Tongue (tissue), 3 donors: ENCODE results near the gene HOXC5. TPM values are rescaled to one million over a fixed set of nuclear protein-coding genes. Genes with fewer than 3 reads are reported as not detected.
"Not testable (repeated sequence)": the region's sequence is repeated elsewhere in the genome, so short reads cannot be mapped to it uniquely, and the experiment has no call there.

Experiments used
- DNase-seq: peaks from one replicate; pipeline ENCODE4 v3.0.0-alpha.2; 2015
- small RNA-seq: library from RNA; depleted of rRNA; stranded (forward); fragments of <200 nt; gene quantifications from one replicate; pipeline ENCODE3, GENCODE V24; 2014; ENCODE audit warnings: low replicate concordance
- total RNA-seq: library from RNA; depleted of rRNA; stranded (reverse); fragments of >200 nt; gene quantifications from one replicate; pipeline ENCODE4 v1.2.3, GENCODE V29; 2014

HOXC5 gene
- total RNA-seq, 1 donor from 2014 or later = not detected

DNA sequence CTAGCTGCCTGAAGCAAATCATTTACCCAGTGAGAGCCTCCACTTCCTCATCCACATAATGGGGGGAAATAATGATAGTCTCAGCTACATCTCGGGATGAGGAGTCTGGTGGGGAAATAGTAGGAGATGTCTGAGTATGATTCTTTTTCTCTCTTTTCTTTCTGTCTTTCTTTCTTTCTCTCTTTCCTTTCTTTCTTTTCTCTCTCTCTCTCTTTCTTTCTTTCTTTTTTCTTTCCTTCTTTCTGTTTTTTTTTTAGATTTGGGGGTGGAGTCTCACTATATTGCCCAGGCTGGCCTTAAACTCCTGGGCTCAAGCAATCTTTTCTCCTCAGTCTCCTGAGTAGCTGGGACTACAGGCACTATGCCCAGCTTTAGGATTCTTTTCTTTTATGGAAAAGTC, 33.6 kb downstream of the HOXC5 start:
- no peak for DNase-seq

DNA sequence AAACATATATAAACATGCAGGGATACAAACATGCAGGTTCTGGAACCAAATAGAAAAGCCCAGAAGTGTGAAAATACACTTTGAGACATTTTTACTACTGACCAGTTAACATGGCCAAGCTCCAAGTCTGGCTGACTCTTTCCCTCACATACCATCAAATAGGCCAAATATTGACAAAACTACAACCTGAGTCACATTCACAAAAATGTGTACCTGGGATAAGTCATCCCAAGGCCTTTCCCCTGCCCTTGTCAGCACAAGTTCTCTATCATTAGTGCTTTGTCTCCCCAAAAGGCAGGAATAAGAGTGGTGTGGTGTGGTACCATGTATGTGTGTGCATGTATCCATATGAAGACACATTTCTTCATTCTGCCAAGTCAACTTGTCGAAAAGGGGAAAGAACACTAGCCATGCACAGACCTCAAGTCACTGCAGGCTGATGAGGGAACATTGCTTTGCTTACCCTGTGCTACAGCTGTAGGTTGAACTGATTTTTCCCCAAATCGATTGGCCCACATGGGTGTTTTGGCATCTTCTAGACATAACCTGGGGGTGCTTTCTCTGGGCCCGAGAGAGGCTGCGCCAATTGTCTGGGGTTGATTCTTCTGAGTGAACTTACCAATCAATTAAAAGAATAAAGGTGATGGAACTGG, 35.7 kb downstream of the HOXC5 start:
- DNase-seq = no peak

DNA sequence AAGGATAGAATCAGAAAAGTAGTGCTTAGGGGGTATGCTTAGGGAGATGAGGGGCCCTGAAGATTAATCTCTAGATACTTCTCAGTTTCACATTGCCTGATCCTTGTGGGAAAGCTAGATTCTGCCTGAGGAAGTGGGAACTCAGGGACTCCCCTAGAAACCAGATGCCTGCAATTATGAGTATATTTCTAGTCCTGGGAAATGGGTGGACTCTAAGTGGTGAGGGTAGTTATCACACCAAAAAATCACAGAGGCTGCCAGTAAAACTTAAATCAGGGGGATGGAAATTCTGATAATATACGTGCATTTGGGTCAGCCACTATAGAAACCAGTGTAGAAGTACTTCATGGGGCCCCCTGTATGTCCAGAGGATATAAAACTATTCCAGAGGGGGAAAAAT, 39.1 kb downstream of the HOXC5 start:
- no peak for DNase-seq

DNA sequence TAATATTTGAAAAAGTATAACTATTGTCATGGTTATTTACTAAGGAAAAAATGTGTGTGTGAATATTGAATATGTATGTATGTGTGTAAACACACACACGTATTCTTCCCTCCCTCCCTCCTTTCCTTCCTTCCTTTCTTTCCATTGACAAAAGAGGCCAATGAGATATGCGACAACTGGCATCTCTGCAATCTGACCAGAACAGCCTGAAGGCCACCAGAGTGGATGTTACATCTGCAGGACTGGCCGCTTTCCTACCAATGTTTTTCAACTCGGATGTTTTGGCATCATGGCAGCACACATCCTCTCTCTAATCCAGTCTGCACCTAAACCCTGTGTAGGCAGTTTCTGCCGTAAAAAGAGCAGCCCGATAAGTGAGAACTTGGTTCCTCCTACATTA, 41.5 kb downstream of the HOXC5 start:
- DNase-seq = no peak

DNA sequence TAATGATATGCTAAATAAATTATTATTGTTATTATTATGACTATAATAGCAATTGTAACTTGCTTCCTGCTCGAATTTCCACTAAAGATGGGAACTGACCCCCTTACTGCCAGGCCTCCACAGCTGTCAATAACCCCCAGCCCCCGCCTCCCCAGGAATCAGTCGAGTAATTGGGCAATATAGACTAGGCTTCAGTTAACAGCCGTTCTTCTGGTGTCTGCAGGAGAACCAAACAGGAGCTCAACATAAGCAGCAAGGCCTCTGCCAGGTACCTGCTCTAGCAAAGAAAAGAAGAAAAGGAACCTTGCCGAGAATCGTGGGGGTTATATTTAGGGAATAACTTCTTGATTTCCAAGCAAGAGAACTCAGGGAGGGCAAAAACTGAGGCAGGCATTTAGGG, 42.6 kb downstream of the HOXC5 start:
- no peak for DNase-seq

DNA sequence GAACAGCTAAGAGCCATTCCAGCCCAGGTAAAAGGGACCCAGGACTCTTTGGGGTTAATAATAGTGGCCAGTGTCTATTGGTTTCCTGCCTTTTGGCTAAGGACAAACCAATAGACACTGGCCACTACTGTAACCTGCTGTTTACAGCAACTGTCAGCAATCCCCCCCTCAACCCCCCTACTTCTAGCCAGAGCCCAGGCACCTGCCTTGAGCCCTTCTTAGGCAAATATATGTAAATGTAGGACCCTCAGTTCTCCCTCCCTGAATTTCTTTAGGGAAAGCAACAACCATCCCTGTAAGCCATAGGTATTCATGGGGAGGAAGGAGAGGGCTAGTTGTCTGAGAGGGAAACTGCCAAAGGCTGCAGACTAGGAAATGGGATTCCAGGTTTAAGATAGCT, 43.1 kb downstream of the HOXC5 start:
- DNase-seq = no peak

DNA sequence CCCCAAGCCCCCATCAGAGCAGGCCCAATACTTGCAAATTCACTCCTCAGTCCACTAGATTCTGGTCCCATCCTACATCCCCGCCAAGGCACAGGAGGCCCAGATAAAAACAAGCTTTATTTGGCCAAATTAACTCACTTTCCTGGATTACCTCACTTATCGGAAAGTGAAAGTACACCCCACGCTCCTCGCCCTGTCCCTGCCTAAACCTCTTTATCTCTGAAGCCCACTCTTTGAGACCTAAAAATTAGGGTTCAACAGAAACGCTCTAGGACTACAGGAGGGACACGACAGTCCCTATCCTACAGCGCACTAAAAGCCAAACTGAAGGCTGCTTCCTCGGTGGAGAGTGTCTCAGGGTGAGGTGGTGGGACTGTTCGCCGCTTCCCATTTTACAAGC, 45.0 kb downstream of the HOXC5 start:
- DNase-seq = not testable (repeated sequence)

DNA sequence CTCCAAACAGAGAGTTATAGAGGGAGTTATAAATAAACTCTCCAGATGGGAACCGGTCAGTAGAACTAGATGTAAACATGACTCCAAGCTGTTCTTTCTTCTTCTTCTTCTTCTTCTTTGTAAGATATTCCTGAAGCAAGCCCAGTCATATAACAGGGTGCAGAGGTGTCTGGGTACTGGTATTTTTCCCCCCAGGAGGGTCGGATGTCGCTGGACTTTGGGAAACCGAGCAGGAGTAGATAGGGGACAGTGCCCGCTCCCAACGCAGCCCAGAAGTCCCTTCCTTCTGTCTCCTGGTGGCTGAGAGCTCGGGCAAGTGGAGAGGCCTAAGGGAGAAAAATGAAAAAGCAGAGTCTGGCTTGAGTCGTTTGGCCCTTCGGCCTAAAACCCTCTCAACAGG, 46.3 kb downstream of the HOXC5 start:
- not testable (repeated sequence) for DNase-seq

DNA sequence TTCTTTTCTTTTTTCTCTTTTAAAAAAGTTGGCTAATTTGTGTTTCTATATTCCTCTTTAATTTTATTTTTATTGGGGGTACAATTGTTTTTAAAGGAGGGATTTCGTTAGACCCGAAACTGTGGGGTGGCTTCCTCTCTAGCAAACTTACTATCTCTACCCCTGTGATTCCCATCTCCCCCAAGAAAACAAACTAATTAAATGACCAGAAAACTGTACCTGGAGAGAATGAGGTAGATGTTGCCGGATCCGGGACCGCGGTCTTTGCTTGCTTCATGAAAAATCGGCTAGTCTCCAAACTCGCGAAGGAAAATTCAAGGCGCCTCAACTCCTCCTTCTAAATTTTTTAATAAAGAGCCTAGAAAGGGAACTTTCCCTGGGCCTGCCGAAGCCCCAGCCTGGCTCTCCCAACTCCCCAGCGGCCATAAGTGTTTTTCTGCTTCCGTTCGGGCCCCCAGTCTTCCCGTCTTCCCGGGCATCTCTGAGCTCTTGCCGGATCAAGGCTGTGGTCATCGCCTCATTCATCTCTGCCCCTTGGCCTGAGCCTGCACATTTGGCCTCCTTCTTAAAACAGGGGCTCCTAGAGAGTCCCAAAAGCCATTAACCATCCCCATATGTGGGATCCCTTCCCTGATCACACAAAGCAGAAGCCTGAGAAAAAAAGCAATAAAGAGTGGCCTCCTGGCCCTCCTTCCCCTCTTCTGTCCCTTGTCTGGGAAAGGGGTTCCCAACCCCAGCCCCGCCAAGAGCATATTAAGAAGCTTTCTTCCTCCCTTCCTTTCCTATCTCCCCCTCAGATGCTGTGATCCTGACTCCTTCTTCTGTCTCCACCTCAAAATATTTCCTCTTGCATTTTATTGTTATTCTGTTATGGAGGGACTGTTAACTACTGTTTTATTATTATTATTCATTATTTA, 47.4 kb downstream of the HOXC5 start:
- not testable (repeated sequence) for DNase-seq

DNA sequence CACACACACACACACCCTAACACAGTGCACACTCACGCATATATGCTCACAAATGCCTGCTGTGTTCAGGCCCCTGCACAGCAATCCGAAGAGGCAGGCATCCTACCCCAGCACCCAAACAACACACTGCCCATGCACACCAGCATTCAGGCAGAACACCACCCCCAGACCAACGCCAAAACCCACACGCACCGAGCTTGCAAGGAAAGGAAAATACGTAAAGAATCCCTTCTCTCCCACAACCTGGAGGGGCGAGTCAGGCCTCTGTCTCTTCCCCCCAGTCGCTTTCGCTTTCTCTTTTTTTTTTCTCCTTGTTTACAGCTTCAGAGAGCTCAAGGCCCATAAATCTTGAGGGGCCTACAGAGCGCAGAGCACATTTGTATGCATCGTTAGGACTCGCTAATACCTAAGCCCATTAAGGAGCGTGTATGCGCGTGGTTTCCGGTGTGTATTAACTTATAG, 48.2 kb downstream of the HOXC5 start:
- DNase-seq = not testable (repeated sequence)

DNA sequence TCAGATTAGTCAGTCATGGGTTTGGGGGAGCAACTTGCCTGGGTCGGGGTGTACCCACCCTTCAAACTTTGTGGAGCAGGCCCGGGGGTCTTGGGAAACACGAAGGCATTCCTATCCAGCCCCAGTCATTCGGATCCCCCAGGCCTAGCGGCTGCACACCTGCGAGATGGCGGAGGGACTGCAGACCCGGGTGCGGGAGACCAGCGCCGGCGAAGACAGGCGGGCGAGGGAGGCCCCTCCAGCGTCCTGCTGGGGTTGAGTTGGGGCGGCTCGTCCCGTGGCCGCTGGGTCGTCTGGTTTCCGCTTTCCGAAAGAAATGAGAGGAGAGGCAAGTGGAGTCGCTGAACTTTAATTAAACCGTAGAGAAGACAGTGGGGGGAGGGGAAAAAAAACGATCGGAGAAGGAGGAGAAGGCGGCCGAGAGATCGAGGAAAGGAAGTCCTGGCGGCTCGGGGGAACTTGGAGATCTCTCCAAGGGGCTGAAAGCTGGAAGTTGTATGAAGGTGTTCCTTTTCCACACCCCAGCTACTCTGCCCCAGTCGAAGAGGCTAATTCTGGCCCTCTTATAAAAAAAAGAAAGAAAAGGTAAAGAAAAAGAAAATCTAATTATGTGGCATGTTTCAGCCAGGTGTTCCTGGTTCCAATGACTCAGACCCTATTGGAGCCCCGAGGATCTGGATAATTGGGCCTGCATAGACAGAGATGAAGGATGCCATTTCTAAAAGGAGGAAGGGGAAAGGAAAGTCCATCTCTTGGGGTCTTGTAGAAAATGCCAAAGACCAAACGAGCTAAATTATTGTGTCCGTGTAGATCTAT, 48.9 kb downstream of the HOXC5 start:
- DNase-seq = not testable (repeated sequence)

DNA sequence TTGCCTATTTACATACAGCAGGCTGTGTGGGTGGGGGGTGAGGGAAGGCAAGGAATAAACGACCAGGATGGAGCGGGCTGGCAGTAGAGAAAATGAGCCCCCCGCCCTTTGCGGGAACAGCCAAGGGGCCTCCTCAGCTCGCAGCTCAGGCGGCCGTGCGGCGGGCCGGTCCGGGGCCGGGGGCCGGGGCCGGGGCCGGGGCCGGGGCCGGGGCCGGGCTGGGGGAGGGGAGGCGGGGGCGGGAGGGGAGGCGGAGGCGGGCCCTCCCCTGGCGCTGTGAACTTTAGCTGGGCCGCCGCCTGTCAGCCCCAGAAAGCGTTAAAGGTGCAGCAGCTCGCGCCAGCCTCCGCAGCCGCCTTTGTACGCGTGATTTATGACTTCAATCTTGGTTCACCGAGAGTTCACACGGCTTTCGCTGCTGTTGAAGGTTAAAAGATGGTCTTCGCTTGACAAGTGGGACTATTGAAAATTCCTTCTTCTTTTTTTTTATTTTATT, 49.6 kb downstream of the HOXC5 start:
- DNase-seq = peak; percentile 38

Small RNA genes within 50 kb of the gene (small RNA-seq; reads per million reads assigned to genes)
- gene HOXC5 = not detected
- gene MIR196A2 = 0.15 reads per million
- gene MIR615 = not detected

Other genes starting within 250 kb of the HOXC5 start
- gene HOXC13, start 94.2 kb upstream of the HOXC5 start, total RNA-seq = not detected
- not detected for gene HOXC12, start 78.1 kb upstream of the HOXC5 start, total RNA-seq
- not detected for gene HOXC11, start 59.9 kb upstream of the HOXC5 start, total RNA-seq
- gene HOTAIR, start 58.1 kb upstream of the HOXC5 start, total RNA-seq = not detected
- not detected for gene HOXC10, start 47.9 kb upstream of the HOXC5 start, total RNA-seq
- not detected for gene HOXC9, start 32.9 kb upstream of the HOXC5 start, total RNA-seq
- not detected for gene HOXC8, start 24.1 kb upstream of the HOXC5 start, total RNA-seq
- gene HOXC6, start 4.6 kb upstream of the HOXC5 start, total RNA-seq = not detected
- gene HOXC4, start 20.8 kb downstream of the HOXC5 start, total RNA-seq = 0.21 TPM
- gene SMUG1, start 155.9 kb downstream of the HOXC5 start, total RNA-seq = 22.1 TPM
- 77.2 TPM for gene CBX5, start 247.1 kb downstream of the HOXC5 start, total RNA-seq
- 618 TPM for gene HNRNPA1, start 247.7 kb downstream of the HOXC5 start, total RNA-seq